ENCODE measurements around the gene PTCD1. TPM values are rescaled to one million over a fixed set of nuclear protein-coding genes. Genes with fewer than 3 reads are reported as not detected.

PTCD1 gene
- total and polyA plus RNA-seq, 9 of the 15 experiments (the other 6 are each of a cell fraction or from before 2014, with no cell fraction given): 0.46 to 17.1 (median 6.2) TPM

DNA sequence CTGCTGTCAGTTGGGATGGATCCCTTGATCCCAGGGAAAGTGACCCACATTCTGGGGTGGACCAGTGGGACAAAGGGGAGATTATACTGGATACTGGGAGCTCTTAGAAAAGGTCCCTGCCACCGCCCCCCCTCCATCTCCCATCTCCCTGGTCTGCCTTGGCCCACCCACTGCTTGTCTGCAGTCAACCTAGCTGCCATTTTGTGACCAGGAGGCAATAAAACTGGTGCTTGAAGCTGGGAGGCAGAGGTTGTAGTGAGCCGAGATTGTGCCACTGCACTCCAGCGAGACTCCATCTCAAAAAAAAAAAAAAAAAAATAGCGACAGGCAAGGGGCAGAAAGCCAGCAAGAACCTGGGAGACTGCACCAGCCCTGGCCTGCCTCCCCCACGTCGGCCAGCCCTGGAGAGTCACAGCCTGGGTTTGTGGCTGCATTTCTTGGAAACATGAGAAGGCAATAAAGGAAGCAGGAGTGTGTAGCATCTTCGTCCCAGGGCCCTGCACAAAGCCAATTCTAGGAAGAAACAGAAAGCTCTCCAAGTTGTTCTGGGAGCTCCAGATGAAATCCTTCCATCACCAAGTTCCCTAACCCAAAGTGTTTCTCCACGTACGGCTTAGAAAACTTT lies 68.7 kb downstream of the PTCD1 start (continued):
- TF ChIP-seq E2F8 (IDR thresholded peaks at IDR 0.05; ENCODE audit: low read depth, partially characterized antibody): no peak
- TF ChIP-seq ZKSCAN8 (CRISPR knock-in tag; IDR thresholded peaks at IDR 0.05): no peak
- TF ChIP-seq NFRKB (IDR thresholded peaks at IDR 0.05; ENCODE audit: low read depth): no peak
- TF ChIP-seq ZNF561 (CRISPR knock-in tag; conservative IDR thresholded peaks at IDR 0.05): no peak
- TF ChIP-seq HCFC1 (IDR thresholded peaks at IDR 0.05; ENCODE audit: low read depth, low read length): no peak
- TF ChIP-seq THRA (IDR thresholded peaks at IDR 0.05): no peak
- no peak for TF ChIP-seq ZNF23 (CRISPR knock-in tag; IDR thresholded peaks at IDR 0.05)
- peak; percentile 30 for TF ChIP-seq HMGN3 (IDR thresholded peaks at IDR 0.05; ENCODE audit: borderline replicate concordance, extremely low read depth, insufficient read length, low read depth, low read length)
- peak; percentile 41; the same call in 1 of the 2 replicates for TF ChIP-seq FOSL1 (tag; conservative IDR thresholded peaks at IDR 0.05)
- TF ChIP-seq ZNF639 (CRISPR knock-in tag; conservative IDR thresholded peaks at IDR 0.05 in 1 of 2, IDR thresholded peaks at IDR 0.05 in 1 of 2): no peak
- TF ChIP-seq, protein P1, sequence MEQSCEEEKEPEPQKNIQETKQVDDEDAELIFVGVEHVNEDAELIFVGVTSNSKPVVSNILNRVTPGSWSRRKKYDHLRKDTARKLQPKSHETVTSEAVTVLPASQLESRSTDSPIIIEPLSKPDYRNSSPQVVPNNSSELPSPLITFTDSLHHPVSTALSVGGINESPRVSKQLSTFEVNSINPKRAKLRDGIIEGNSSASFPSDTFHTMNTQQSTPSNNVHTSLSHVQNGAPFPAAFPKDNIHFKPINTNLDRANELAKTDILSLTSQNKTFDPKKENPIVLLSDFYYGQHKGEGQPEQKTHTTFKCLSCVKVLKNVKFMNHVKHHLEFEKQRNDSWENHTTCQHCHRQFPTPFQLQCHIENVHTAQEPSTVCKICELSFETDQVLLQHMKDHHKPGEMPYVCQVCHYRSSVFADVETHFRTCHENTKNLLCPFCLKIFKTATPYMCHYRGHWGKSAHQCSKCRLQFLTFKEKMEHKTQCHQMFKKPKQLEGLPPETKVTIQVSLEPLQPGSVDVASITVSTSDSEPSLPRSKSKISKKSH (CRISPR knock-in tag; IDR thresholded peaks at IDR 0.05): no peak
- TF ChIP-seq KDM1A (IDR thresholded peaks at IDR 0.05): peak; percentile 28 to 65; a peak in 1 of 4 replicates
- TF ChIP-seq, protein P2, sequence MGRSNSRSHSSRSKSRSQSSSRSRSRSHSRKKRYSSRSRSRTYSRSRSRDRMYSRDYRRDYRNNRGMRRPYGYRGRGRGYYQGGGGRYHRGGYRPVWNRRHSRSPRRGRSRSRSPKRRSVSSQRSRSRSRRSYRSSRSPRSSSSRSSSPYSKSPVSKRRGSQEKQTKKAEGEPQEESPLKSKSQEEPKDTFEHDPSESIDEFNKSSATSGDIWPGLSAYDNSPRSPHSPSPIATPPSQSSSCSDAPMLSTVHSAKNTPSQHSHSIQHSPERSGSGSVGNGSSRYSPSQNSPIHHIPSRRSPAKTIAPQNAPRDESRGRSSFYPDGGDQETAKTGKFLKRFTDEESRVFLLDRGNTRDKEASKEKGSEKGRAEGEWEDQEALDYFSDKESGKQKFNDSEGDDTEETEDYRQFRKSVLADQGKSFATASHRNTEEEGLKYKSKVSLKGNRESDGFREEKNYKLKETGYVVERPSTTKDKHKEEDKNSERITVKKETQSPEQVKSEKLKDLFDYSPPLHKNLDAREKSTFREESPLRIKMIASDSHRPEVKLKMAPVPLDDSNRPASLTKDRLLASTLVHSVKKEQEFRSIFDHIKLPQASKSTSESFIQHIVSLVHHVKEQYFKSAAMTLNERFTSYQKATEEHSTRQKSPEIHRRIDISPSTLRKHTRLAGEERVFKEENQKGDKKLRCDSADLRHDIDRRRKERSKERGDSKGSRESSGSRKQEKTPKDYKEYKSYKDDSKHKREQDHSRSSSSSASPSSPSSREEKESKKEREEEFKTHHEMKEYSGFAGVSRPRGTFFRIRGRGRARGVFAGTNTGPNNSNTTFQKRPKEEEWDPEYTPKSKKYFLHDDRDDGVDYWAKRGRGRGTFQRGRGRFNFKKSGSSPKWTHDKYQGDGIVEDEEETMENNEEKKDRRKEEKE (IDR thresholded peaks at IDR 0.05; ENCODE audit: borderline replicate concordance in 1 of 2, control insufficient read depth in 1 of 2, low read depth in 2 of 2, low read length in 1 of 2): no peak
- TF ChIP-seq HMBOX1 (IDR thresholded peaks at IDR 0.05): no peak
- no peak for TF ChIP-seq MECOM (CRISPR knock-in tag; IDR thresholded peaks at IDR 0.05)
